GM12875 (cell line): ENCODE measurements around the gene ABCA2.

Experiments used
- H3K4me3 ChIP-seq: one replicate; pipeline ENCODE4 v1.5.1; 2011; ENCODE audit warnings: low read depth, low read length, control low read depth
- TF ChIP-seq, protein P1 (sequence below): IDR thresholded peaks from 2 replicates; pipeline ENCODE4 v1.5.1; 2011; ENCODE audit warnings: low read depth, mild to moderate bottlenecking, control low read depth, inconsistent platforms, low read length, moderate library complexity, borderline replicate concordance; ENCODE audit not compliant: insufficient read depth

The ABCA2 gene

GRCh38 chr9:137030006-137030405 lies 2.0 kb upstream of the ABCA2 start:
- H3K4me3 ChIP-seq: no peak overlapping the region
- TF ChIP-seq, protein P1, sequence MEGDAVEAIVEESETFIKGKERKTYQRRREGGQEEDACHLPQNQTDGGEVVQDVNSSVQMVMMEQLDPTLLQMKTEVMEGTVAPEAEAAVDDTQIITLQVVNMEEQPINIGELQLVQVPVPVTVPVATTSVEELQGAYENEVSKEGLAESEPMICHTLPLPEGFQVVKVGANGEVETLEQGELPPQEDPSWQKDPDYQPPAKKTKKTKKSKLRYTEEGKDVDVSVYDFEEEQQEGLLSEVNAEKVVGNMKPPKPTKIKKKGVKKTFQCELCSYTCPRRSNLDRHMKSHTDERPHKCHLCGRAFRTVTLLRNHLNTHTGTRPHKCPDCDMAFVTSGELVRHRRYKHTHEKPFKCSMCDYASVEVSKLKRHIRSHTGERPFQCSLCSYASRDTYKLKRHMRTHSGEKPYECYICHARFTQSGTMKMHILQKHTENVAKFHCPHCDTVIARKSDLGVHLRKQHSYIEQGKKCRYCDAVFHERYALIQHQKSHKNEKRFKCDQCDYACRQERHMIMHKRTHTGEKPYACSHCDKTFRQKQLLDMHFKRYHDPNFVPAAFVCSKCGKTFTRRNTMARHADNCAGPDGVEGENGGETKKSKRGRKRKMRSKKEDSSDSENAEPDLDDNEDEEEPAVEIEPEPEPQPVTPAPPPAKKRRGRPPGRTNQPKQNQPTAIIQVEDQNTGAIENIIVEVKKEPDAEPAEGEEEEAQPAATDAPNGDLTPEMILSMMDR: no peak

GRCh38 chr9:137029058-137029936 lies 1.3 kb upstream of the ABCA2 start:
- H3K4me3 ChIP-seq: no peak overlapping the region
- TF ChIP-seq, protein P1: peak; percentile 96

- TF ChIP-seq, protein P1: peak; percentile 81
- H3K4me3 ChIP-seq: peak overlapping the region; percentile 43
Observed at GRCh38 chr9:137028263-137029057, 423 bp upstream of the ABCA2 start.

DNA sequence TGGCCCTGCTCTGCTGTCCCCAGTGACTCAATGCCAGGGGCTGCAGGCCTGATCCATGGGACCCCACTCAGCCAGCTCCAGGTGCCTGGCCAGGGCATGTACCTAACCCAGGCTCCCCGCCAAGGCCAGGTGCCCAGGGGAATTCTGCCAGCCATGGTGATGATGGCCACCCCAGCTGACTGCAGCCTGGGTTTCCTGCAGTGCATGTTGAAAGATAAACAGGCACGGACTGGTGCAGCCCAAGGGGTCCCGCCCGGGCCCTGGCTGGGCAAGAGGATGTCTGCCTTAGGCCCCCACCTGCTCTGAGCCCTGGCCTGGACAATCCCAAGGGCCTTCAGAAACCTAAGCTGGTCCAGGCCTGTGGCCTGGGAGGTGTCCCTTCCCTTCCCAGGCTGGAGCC lies 1.2 kb downstream of the ABCA2 start:
- H3K4me3 ChIP-seq: no peak overlapping the region

DNA sequence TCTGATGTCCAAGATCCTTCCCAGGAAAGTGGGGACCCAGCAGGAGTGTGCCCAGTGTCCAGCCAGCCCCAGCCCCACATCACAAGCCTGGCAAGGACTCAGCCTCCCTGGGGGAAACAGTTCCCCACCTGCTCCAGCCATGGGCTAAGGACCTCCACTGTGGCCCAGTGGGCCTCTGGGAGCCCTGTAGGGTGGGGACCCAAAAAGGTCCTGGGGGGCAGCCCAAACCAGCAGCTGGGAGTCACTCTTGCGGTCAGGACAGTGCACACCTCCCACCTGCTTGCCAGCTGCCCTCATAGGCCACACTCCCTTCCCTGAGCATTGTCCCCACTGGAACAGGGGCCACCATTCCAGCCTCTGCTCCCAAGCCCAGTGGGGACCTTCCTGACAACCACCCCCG lies 1.7 kb downstream of the ABCA2 start:
- TF ChIP-seq, protein P1: no peak

More for the DNA sequence above, 1.2 kb downstream of the ABCA2 start:
- TF ChIP-seq, protein P1: no peak

DNA sequence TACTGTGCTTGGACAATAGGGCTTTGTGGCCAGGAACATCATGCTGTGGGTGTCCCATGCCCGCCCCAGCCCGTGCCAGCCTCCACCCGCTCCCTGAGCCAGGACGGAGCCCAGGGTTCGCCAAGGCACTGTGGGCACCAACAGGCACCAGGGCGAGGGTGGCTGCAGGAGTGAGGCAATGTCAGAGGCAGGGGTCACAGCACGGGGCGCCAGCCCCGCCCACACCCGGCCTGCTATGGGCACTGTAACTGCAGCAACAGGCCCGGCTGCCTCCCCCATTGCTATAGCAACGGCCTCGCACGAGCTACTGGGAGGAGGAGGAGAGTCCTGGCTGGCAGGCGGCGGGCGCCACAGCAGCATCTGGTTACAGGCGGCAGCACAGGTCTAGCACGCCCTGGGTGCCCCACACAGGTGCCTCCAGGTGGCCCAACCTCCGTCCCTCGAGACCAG lies 2.5 kb downstream of the ABCA2 start:
- no peak overlapping the region for H3K4me3 ChIP-seq
- TF ChIP-seq, protein P1: no peak

More for the DNA sequence above, 1.7 kb downstream of the ABCA2 start:
- H3K4me3 ChIP-seq: no peak overlapping the region
